HFFc6 (cell line): Measurements from ENCODE around the gene ARF6. TPM values are rescaled to one million over a fixed set of nuclear protein-coding genes. Genes with fewer than 3 reads are reported as not detected.

ENCODE experiments used
- DNase-seq: peaks from one replicate; pipeline ENCODE4 v3.0.0-alpha.2; 2018
- H3K27ac Mint-ChIP-seq: 2 replicates; pipeline ENCODE4 v1.8.0; 2020; ENCODE audit warnings: mild to moderate bottlenecking, mixed read lengths
- H3K27me3 Mint-ChIP-seq: 2 replicates; pipeline ENCODE4 v1.8.0; 2021; ENCODE audit warnings: mild to moderate bottlenecking, moderate library complexity, mixed read lengths; ENCODE audit not compliant: insufficient read depth
- H3K36me3 Mint-ChIP-seq: 2 replicates; pipeline ENCODE4 v1.8.0; 2021; ENCODE audit warnings: low read depth, mixed read lengths
- H3K4me1 Mint-ChIP-seq: 2 replicates; pipeline ENCODE4 v1.8.0; 2020; ENCODE audit warnings: low read depth, mixed read lengths
- H3K4me3 Mint-ChIP-seq: 2 replicates; pipeline ENCODE4 v1.8.0; 2020; ENCODE audit warnings: mild to moderate bottlenecking, moderate library complexity, mixed read lengths
- H3K9me3 Mint-ChIP-seq: 2 replicates; pipeline ENCODE4 v1.8.0; 2020; ENCODE audit warnings: mild to moderate bottlenecking, mixed read lengths
- total RNA-seq, 6 experiments: library from RNA; stranded (reverse); fragmentation: NEBNext Ultra II Directional; extraction: Animal tissue kit (Norgen Biotek cat#: 25700); gene quantifications; 2 replicates in 1 of 6; 3 replicates in 5 of 6; pipeline ENCODE4 v1.2.3, GENCODE V29; 2021
- TF ChIP-seq, protein P1 (sequence below): fragments of 200-600 bp; sonication (generic); IDR thresholded peaks from 2 replicates; pipeline ENCODE4 v1.5.0; 2021; ENCODE audit warnings: antibody characterized with exemption, mild to moderate bottlenecking

Gene ARF6
- total RNA-seq, 6 experiments from 2014 or later: 92.2 to 111 (median 94.7) TPM

DNA sequence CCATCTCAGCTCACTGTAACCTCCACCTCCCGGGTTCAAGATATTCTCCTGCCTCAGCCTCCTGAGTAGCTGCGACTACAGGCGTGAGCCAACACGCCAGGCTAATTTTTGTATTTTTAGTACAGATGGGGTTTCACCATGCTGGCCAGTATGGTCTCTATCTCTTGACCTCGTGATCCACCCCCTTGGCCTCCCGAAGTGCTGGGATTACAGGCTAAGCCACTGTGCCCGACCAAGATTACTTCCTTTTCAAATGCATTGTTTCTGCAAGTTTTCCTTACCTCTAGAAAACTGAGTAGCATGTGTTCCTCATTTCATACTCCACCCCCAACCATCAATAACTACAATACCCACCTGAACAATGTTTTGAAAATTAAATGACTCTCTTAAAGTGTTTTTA, 13.1 kb downstream of the ARF6 start:
- DNase-seq: no peak
- Mint-ChIP-seq H3K27ac (no peak overlapping the region), H3K36me3 (peaks cover 5% of the 10 kb centered on the region), H3K27me3 (no peaks in the 10 kb centered on the region; the same call in 1 of the 2 replicates), H3K9me3 (no peaks in the 10 kb centered on the region), H3K4me1 (peaks cover 41% of the 10 kb centered on the region), H3K4me3 (no peak overlapping the region)
- TF ChIP-seq, protein P1, sequence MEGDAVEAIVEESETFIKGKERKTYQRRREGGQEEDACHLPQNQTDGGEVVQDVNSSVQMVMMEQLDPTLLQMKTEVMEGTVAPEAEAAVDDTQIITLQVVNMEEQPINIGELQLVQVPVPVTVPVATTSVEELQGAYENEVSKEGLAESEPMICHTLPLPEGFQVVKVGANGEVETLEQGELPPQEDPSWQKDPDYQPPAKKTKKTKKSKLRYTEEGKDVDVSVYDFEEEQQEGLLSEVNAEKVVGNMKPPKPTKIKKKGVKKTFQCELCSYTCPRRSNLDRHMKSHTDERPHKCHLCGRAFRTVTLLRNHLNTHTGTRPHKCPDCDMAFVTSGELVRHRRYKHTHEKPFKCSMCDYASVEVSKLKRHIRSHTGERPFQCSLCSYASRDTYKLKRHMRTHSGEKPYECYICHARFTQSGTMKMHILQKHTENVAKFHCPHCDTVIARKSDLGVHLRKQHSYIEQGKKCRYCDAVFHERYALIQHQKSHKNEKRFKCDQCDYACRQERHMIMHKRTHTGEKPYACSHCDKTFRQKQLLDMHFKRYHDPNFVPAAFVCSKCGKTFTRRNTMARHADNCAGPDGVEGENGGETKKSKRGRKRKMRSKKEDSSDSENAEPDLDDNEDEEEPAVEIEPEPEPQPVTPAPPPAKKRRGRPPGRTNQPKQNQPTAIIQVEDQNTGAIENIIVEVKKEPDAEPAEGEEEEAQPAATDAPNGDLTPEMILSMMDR: no peak

DNA sequence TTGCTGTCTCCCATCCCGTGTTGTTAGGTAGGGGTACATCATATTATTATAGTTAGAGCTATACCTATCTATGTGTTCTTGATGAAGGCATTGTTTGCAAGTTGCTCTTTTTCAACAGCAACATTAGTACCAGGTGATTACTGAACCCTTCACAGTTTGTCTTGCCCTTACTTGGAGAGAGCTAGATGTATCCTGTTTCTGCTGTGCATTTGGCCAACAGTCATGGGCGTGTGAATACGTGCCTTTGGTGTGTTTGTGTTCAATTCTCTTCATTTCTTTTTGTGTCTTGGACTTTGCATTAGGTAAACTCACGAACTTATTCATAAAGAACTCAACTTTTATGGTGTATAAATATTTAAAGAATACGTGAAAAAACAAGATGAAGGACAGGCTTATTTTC, 14.3 kb downstream of the ARF6 start:
- no peak for DNase-seq
- H3K4me3 Mint-ChIP-seq: peak overlapping the region; percentile 84; the same call in 1 of the 2 replicates
- H3K4me1 Mint-ChIP-seq: peaks cover 50% of the 10 kb centered on the region
- H3K9me3 Mint-ChIP-seq: no peaks in the 10 kb centered on the region
- peak overlapping the region; percentile 98 for H3K27ac Mint-ChIP-seq
- TF ChIP-seq, protein P1: no peak
- H3K36me3 Mint-ChIP-seq: peaks cover 3% of the 10 kb centered on the region
- H3K27me3 Mint-ChIP-seq: no peaks in the 10 kb centered on the region; the same call in 1 of the 2 replicates

DNA sequence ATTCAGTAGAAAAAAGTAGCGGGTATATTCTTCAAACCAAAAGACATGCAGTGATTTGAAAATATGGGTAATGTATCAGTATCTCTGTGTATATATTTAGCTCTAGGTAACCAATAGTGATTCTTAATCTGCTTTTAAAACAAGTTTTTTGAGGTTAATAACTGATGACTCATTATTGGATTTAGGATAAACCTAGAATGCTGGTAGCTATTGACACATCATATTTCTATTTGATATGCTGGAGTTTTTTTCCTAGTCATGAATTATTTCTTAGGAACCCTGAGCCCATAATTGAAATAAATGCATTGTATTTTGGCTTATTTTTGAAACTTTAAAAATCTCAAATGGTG, 15.5 kb downstream of the ARF6 start:
- Mint-ChIP-seq H3K4me1 (peaks cover 48% of the 10 kb centered on the region), H3K4me3 (peak overlapping the region; percentile 84), H3K36me3 (no peaks in the 10 kb centered on the region), H3K9me3 (no peaks in the 10 kb centered on the region), H3K27ac (peak overlapping the region; percentile 98), H3K27me3 (no peaks in the 10 kb centered on the region; the same call in 1 of the 2 replicates)
- TF ChIP-seq, protein P1: no peak
- peak; percentile 9 for DNase-seq

DNA sequence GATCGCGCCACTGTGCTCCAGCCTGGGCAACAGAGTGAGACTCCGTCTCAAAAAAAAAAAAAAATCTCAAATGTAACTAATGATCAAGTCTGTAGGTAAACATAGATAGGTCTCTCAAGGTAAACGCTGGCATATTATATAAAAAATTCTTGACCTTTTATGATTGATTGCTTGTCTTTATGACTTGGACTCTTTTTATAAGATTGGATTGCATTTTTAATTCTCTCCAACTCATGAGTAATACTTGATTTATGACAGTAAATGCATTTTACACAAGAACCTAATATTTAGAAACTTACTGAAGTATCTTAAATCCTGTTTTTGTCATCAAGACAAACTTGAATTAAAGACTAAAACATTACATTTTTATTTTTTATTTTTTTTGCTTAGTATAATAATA, 16.1 kb downstream of the ARF6 start:
- TF ChIP-seq, protein P1: no peak
- Mint-ChIP-seq H3K4me3 (no peak overlapping the region), H3K27ac (peak overlapping the region; percentile 98; the same call in 1 of the 2 replicates), H3K4me1 (peaks cover 48% of the 10 kb centered on the region), H3K36me3 (no peaks in the 10 kb centered on the region), H3K9me3 (no peaks in the 10 kb centered on the region), H3K27me3 (no peaks in the 10 kb centered on the region; the same call in 1 of the 2 replicates)
- no peak for DNase-seq

DNA sequence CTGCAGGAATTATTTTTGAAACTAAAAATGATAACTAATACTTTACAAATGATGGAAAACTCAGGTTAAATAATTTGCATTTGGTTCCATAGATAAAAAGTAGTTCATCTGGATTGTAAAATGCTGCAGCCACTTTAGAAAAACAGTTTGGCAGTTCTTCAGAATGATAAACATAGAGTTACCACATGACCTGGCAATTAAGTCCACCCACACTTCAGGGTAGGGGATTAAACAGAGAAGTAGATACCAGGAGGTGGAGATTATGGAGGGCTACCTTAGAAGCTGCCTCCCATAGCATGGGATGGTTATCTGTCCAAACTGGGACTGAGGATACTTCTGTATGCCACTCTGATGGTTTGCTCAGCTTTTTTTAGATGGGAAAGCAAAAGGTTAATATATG, 22.2 kb downstream of the ARF6 start:
- TF ChIP-seq, protein P1: no peak
- no peak overlapping the region for H3K4me3 Mint-ChIP-seq
- peaks cover 34% of the 10 kb centered on the region for H3K4me1 Mint-ChIP-seq
- H3K27ac Mint-ChIP-seq: no peak overlapping the region
- H3K9me3 Mint-ChIP-seq: no peaks in the 10 kb centered on the region
- H3K36me3 Mint-ChIP-seq: no peaks in the 10 kb centered on the region
- no peaks in the 10 kb centered on the region for H3K27me3 Mint-ChIP-seq
- no peak for DNase-seq

DNA sequence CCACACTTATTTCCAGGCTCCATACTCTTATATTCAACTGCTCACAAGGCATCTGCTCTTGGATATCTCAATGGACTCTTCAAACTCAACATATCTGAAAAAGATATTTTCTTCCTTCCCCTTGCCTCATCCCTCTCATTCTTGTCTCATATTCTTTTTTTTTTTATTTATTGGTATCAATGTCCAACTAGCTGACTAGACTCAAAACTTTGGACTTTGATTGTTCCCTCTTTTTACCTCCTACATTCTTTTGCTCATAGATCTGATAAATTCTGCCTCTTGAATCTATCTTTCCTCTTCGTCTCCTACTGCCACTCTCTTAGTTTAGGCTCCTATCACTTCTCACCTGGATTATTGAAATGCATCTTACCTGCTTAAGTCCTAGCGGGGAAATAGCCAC, 25.8 kb downstream of the ARF6 start:
- H3K36me3 Mint-ChIP-seq: no peaks in the 10 kb centered on the region
- TF ChIP-seq, protein P1: no peak
- H3K4me3 Mint-ChIP-seq: no peak overlapping the region
- H3K27me3 Mint-ChIP-seq: no peaks in the 10 kb centered on the region
- H3K27ac Mint-ChIP-seq: no peak overlapping the region
- H3K4me1 Mint-ChIP-seq: peaks cover 22% of the 10 kb centered on the region
- no peak for DNase-seq
- H3K9me3 Mint-ChIP-seq: no peaks in the 10 kb centered on the region
